Measurements from ENCODE around the gene HSD11B1. TPM values are rescaled to one million over a fixed set of nuclear protein-coding genes. Genes with fewer than 3 reads are reported as not detected.

The HSD11B1 gene
- total RNA-seq, 1 donor from 2014 or later, result 16.9 TPM

DNA sequence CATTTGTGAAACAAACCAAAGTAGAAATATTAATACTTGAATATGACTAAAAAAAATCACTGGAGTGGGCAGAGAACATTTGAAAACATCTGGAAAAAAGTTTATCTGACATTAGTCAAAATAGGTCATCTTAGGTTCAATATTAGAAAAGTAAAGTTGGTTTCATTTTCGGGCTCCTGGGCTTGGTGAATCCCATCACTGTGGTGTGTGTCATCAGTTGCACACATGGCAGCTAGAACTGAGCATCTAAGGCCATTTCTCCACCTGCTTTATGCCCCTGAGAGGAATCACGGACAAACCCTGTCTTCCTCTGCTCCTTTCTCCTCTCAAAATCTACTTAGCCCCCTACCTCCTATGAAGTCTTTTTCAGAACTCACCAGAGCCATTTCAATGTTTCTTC lies 5.4 kb downstream of the HSD11B1 start:
- no peak overlapping the region for H3K27ac ChIP-seq
- no peak for ATAC-seq
- intact Hi-C loops (cut with DNase I), result no loop called here

GRCh38 chr1:209710847-209711246 lies 6.2 kb downstream of the HSD11B1 start:
- no peak for DNase-seq
- intact Hi-C loops (cut with DNase I), result no loop called here
- TF ChIP-seq, protein P1, sequence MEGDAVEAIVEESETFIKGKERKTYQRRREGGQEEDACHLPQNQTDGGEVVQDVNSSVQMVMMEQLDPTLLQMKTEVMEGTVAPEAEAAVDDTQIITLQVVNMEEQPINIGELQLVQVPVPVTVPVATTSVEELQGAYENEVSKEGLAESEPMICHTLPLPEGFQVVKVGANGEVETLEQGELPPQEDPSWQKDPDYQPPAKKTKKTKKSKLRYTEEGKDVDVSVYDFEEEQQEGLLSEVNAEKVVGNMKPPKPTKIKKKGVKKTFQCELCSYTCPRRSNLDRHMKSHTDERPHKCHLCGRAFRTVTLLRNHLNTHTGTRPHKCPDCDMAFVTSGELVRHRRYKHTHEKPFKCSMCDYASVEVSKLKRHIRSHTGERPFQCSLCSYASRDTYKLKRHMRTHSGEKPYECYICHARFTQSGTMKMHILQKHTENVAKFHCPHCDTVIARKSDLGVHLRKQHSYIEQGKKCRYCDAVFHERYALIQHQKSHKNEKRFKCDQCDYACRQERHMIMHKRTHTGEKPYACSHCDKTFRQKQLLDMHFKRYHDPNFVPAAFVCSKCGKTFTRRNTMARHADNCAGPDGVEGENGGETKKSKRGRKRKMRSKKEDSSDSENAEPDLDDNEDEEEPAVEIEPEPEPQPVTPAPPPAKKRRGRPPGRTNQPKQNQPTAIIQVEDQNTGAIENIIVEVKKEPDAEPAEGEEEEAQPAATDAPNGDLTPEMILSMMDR (IDR thresholded peaks at IDR 0.05), result no peak
- Histone ChIP-seq H3K27ac (no peak overlapping the region), H3K4me1 (no peaks in the 10 kb centered on the region), H3K4me3 (no peak overlapping the region), H3K36me3 (no peaks in the 10 kb centered on the region), H3K27me3 (no peaks in the 10 kb centered on the region), H3K9me3 (no peaks in the 10 kb centered on the region)
- no peak for ATAC-seq

More for the DNA sequence above, 5.4 kb downstream of the HSD11B1 start:
- H3K4me3 ChIP-seq, result no peak overlapping the region
- no peaks in the 10 kb centered on the region for H3K4me1 ChIP-seq
- H3K27me3 ChIP-seq, result no peaks in the 10 kb centered on the region
- no peaks in the 10 kb centered on the region for H3K9me3 ChIP-seq
- H3K36me3 ChIP-seq, result no peaks in the 10 kb centered on the region
- TF ChIP-seq, protein P1 (IDR thresholded peaks at IDR 0.05), result no peak
- no peak for DNase-seq

- no peak overlapping the region for H3K4me3 ChIP-seq
- no peak overlapping the region for H3K27ac ChIP-seq
- DNase-seq (no peak), ATAC-seq (no peak)
- intact Hi-C loops (cut with DNase I), result no loop called here
- no peaks in the 10 kb centered on the region for H3K4me1 ChIP-seq
- H3K9me3 ChIP-seq, result no peaks in the 10 kb centered on the region
- no peaks in the 10 kb centered on the region for H3K36me3 ChIP-seq
- no peaks in the 10 kb centered on the region for H3K27me3 ChIP-seq
- TF ChIP-seq, protein P1 (IDR thresholded peaks at IDR 0.05), result no peak
Observed at GRCh38 chr1:209714338-209714737, 9.7 kb downstream of the HSD11B1 start.

- Histone ChIP-seq H3K9me3 (no peaks in the 10 kb centered on the region), H3K27me3 (no peaks in the 10 kb centered on the region), H3K27ac (no peak overlapping the region), H3K4me3 (no peak overlapping the region), H3K4me1 (no peaks in the 10 kb centered on the region), H3K36me3 (no peaks in the 10 kb centered on the region)
- ATAC-seq (no peak), DNase-seq (no peak)
- intact Hi-C loops (cut with DNase I), result no loop called here
- TF ChIP-seq, protein P1 (IDR thresholded peaks at IDR 0.05), result no peak
Observed at GRCh38 chr1:209715314-209715713, 10.7 kb downstream of the HSD11B1 start.

DNA sequence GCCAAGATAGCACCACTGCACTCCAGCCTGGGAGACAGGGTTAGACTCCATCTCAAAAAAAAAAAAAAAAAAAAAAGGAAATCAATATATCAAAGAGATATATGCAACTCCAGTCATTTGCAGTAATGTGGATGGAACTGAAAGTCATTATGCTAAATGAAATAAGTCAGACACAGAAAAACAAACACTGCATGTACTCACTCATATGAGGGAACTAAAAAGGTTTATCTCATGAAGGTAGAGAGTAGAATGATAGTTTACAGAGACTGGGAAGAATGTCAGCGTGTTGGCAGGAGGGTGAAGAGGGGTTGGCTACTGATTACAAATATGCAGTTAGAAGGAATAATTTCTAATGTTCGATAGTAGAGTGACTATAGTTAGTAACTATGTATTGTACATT lies 13.2 kb downstream of the HSD11B1 start:
- Histone ChIP-seq H3K4me3 (no peak overlapping the region), H3K4me1 (no peaks in the 10 kb centered on the region), H3K36me3 (no peaks in the 10 kb centered on the region), H3K27ac (no peak overlapping the region), H3K27me3 (no peaks in the 10 kb centered on the region), H3K9me3 (no peaks in the 10 kb centered on the region)
- intact Hi-C loops (cut with DNase I), result no loop called here
- DNase-seq, result no peak
- no peak for ATAC-seq
- TF ChIP-seq, protein P1 (IDR thresholded peaks at IDR 0.05), result no peak

GRCh38 chr1:209720326-209720725 lies 15.7 kb downstream of the HSD11B1 start:
- ATAC-seq, result no peak
- TF ChIP-seq, protein P1 (IDR thresholded peaks at IDR 0.05), result no peak

More at GRCh38 chr1:209720326-209720725, 15.7 kb downstream of the HSD11B1 start:
- no peaks in the 10 kb centered on the region for H3K9me3 ChIP-seq
- intact Hi-C loops (cut with DNase I), result no loop called here
- no peaks in the 10 kb centered on the region for H3K4me1 ChIP-seq
- no peak overlapping the region for H3K4me3 ChIP-seq
- DNase-seq, result no peak
- no peaks in the 10 kb centered on the region for H3K27me3 ChIP-seq
- no peak overlapping the region for H3K27ac ChIP-seq
- no peaks in the 10 kb centered on the region for H3K36me3 ChIP-seq

Measured in upper lobe of right lung (tissue), 1 donor.